SH-SY5Y (cell line): ENCODE results near the gene TCF7L1.

Experiments
- GATA2 ChIP-seq: IDR thresholded peaks from 2 replicates; pipeline ENCODE4 v1.6.1; 2011; ENCODE audit warnings: mild to moderate bottlenecking, low read depth, low read length
- GATA3 ChIP-seq: IDR thresholded peaks from 2 replicates; pipeline ENCODE4 v1.6.1; 2011; ENCODE audit warnings: low read depth, mild to moderate bottlenecking, low read length, moderate library complexity

- TF ChIP-seq GATA2, result no peak
- TF ChIP-seq GATA3, result no peak
These were observed 174.3 kb downstream of the TCF7L1 start for GRCh38 chr2:85307527-85307897.
